ENCODE measurements around the gene TFCP2L1. TPM values are rescaled to one million over a fixed set of nuclear protein-coding genes. Genes with fewer than 3 reads are reported as not detected.
"Not testable (repeated sequence)": the region's sequence is repeated elsewhere in the genome, so short reads cannot be mapped to it uniquely, and the experiment has no call there.

TFCP2L1 gene
- total and polyA plus RNA-seq, 2 of the 4 experiments (the other 2 are of a cell fraction), result not detected

DNA sequence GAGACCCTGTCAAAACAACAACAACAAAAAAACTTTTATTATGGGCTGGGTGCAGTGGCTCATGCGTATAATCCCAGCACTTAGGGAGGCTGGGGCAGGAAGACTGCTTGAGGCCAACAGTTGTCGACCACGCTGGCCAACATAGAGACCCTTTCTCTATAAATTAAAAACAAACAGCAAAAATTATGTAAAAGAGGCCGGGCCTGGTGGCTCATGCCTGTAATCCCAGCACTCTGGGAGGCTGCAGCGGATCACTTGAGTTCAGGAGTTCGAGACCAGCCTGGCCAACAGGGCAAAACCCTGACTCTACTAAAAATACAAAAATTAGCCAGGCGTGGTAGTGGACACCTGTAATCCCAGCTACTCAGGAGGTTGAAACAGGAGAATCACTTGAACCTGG lies 15.6 kb downstream of the TFCP2L1 start:
- H3K9ac ChIP-seq (ENCODE audit: low read depth, low read length); H2AK9ac ChIP-seq (replicated peaks; ENCODE audit: low read depth, low read length, poor library complexity); H4K20me1 ChIP-seq (ENCODE audit: insufficient read depth, low read length); H3K9me3 ChIP-seq (ENCODE audit: control insufficient read depth, insufficient read depth, low read length); H2BK15ac ChIP-seq (ENCODE audit: low read depth, low read length); H3K23ac ChIP-seq (ENCODE audit: low read depth, low read length); H3K4ac ChIP-seq (ENCODE audit: low read depth, low read length); H3K4me3 ChIP-seq (ENCODE audit: insufficient read depth, low read depth, low read length); in situ Hi-C loops (cut with MboI; ENCODE audit: low sequenced_read_pairs); DNase-seq; POLR2A ChIA-PET (ENCODE audit: unreplicated experiment); H3K4me1 ChIP-seq (ENCODE audit: control insufficient read depth, insufficient read depth, low read length); H3K79me1 ChIP-seq (ENCODE audit: low read depth in 1 of 2, low read length in 2 of 2); H2AFZ ChIP-seq (replicated peaks; ENCODE audit: low read length, poor library complexity); H3K36me3 ChIP-seq (ENCODE audit: control insufficient read depth, insufficient read depth, low read length); H3K18ac ChIP-seq (ENCODE audit: low read depth, low read length); H2BK5ac ChIP-seq (ENCODE audit: low read depth, low read length, poor library complexity, severe bottlenecking); H3K9me1 ChIP-seq (ENCODE audit: insufficient read depth, low read length); H3K27ac ChIP-seq (ENCODE audit: insufficient read depth, low read length); H2BK120ac ChIP-seq (ENCODE audit: low read depth, low read length); H4K91ac ChIP-seq (ENCODE audit: insufficient read depth, low read depth, low read length); H3K4me2 ChIP-seq (ENCODE audit: low read depth, low read length); H4K8ac ChIP-seq (ENCODE audit: low read depth in 2 of 2, low read length in 2 of 2); H4K5ac ChIP-seq (ENCODE audit: low read depth, low read length); BruUV-seq (replicated peaks); dilution Hi-C loops (cut with HindIII; ENCODE audit: low sequenced_read_pairs, unreplicated experiment); H2BK20ac ChIP-seq (ENCODE audit: low read depth, low read length); H2AK5ac ChIP-seq (ENCODE audit: low read depth, low read length); CTCF ChIA-PET; H3K56ac ChIP-seq (ENCODE audit: extremely low read depth, insufficient read depth, low read length); ATAC-seq (ENCODE audit: low read depth); H3K14ac ChIP-seq (replicated peaks; ENCODE audit: low read depth, low read length): not testable (repeated sequence)
- H3K27me3 ChIP-seq (ENCODE audit: control insufficient read depth, insufficient read depth, low read length), result peaks cover 22% of the 10 kb centered on the region
- WGBS, 2 experiments (ENCODE audit: extremely low coverage in 2 of 2, insufficient read length in 1 of 2), result no CpG with 5 or more reads among the region's 7 CpGs
- intact Hi-C loops (cut with micrococcal nuclease), result loop anchor here (5.0 kb wide), 1 partner anchor 43 kb away; no protein-coding TSS in a partner anchor
